Stimulated activated CD4-positive, alpha-beta T cell treated with anti-CD3 and anti-CD28 coated beads, Interleukin-1b, Interleukin-23, amount 100 ng/mL, for 24 hours (primary cell): ENCODE data around the gene GPR146.

Experiments used
- DNase-seq, 4 experiments: peaks; one replicate each; pipeline ENCODE4 v3.0.0-alpha.2; 2020; ENCODE audit warnings: low read depth in 4 of 4, low spot score in 1 of 4

The GPR146 gene

GRCh38 chr7:1090686-1091643, 46.6 kb downstream of the GPR146 start:
- no peak for DNase-seq

- no peak for DNase-seq
Observed at GRCh38 chr7:1091644-1092027, 47.3 kb downstream of the GPR146 start.

- DNase-seq = no peak
Observed at GRCh38 chr7:1092161-1092632, 47.9 kb downstream of the GPR146 start.

GRCh38 chr7:1092806-1093501, 48.6 kb downstream of the GPR146 start:
- DNase-seq = no peak

GRCh38 chr7:1093502-1093843, 49.1 kb downstream of the GPR146 start:
- DNase-seq = no peak

- DNase-seq = no peak
Observed at GRCh38 chr7:1093916-1094508, 49.7 kb downstream of the GPR146 start.

- no peak for DNase-seq
Observed at GRCh38 chr7:1094870-1095269, 50.5 kb downstream of the GPR146 start.

GRCh38 chr7:1095621-1096155, 51.3 kb downstream of the GPR146 start:
- no peak for DNase-seq

GRCh38 chr7:1096156-1097119, 52.1 kb downstream of the GPR146 start:
- no peak for DNase-seq

GRCh38 chr7:1097120-1097504, 52.8 kb downstream of the GPR146 start:
- DNase-seq = no peak

- DNase-seq = no peak
Observed at GRCh38 chr7:1098243-1099153, 54.2 kb downstream of the GPR146 start.

- no peak for DNase-seq
Observed at GRCh38 chr7:1099154-1099542, 54.8 kb downstream of the GPR146 start.

GRCh38 chr7:1099637-1100036, 55.3 kb downstream of the GPR146 start:
- no peak for DNase-seq

- no peak for DNase-seq
Observed at GRCh38 chr7:1100386-1100785, 56.0 kb downstream of the GPR146 start.

- no peak for DNase-seq
Observed at GRCh38 chr7:1100834-1101562, 56.7 kb downstream of the GPR146 start.

GRCh38 chr7:1101563-1102431, 57.5 kb downstream of the GPR146 start:
- no peak for DNase-seq

- no peak for DNase-seq
Observed at GRCh38 chr7:1103009-1103788, 58.9 kb downstream of the GPR146 start.
